GM19324 (cell line): ENCODE data around the gene FOXS1.
"Not testable (repeated sequence)": the region's sequence is repeated elsewhere in the genome, so short reads cannot be mapped to it uniquely, and the experiment has no call there.

Experiments
- ATAC-seq: cut with Tn5 transposase; IDR thresholded peaks from one replicate; pipeline ENCODE4 v1.9.1; 2021; ENCODE audit warnings: mild to moderate bottlenecking, moderate library complexity; ENCODE audit not compliant: unreplicated experiment, low FRiP score

Gene FOXS1

GRCh38 chr20:31840906-31841816 lies 4.2 kb downstream of the FOXS1 start:
- ATAC-seq = no peak

- no peak for ATAC-seq
Measured at GRCh38 chr20:31839782-31840487, 5.5 kb downstream of the FOXS1 start.

GRCh38 chr20:31838646-31839292 lies 6.6 kb downstream of the FOXS1 start:
- no peak for ATAC-seq

- ATAC-seq = no peak
Measured at GRCh38 chr20:31837896-31838397, 7.5 kb downstream of the FOXS1 start.

- no peak for ATAC-seq
Measured at GRCh38 chr20:31836853-31837608, 8.4 kb downstream of the FOXS1 start.

GRCh38 chr20:31835977-31836852 lies 9.2 kb downstream of the FOXS1 start:
- ATAC-seq = no peak

- no peak for ATAC-seq
Measured at GRCh38 chr20:31835554-31835953, 9.8 kb downstream of the FOXS1 start.

- ATAC-seq = no peak
Measured at GRCh38 chr20:31833931-31834521, 11.4 kb downstream of the FOXS1 start.

- ATAC-seq = no peak
Measured at GRCh38 chr20:31833130-31833930, 12.1 kb downstream of the FOXS1 start.

- no peak for ATAC-seq
Measured at GRCh38 chr20:31831771-31832306, 13.6 kb downstream of the FOXS1 start.

GRCh38 chr20:31831211-31831610 lies 14.2 kb downstream of the FOXS1 start:
- no peak for ATAC-seq

GRCh38 chr20:31830406-31830981 lies 14.9 kb downstream of the FOXS1 start:
- ATAC-seq = no peak

GRCh38 chr20:31829731-31830130 lies 15.7 kb downstream of the FOXS1 start:
- no peak for ATAC-seq

- ATAC-seq = not testable (repeated sequence)
Measured at GRCh38 chr20:31828016-31828415, 17.4 kb downstream of the FOXS1 start.

- no peak for ATAC-seq
Measured at GRCh38 chr20:31827059-31827458, 18.3 kb downstream of the FOXS1 start.

- no peak for ATAC-seq
Measured at GRCh38 chr20:31826074-31826473, 19.3 kb downstream of the FOXS1 start.

GRCh38 chr20:31824554-31825313 lies 20.7 kb downstream of the FOXS1 start:
- no peak for ATAC-seq
